Measurements from ENCODE around the gene SLC9A3.

The SLC9A3 gene

GRCh38 chr5:538271-538771 is 14.1 kb upstream of the SLC9A3 start:
- DNase-seq, result no peak

GRCh38 chr5:537621-538071 is 13.4 kb upstream of the SLC9A3 start:
- DNase-seq, result no peak

- no peak for DNase-seq
Observed at GRCh38 chr5:537098-537497, 12.8 kb upstream of the SLC9A3 start.

DNA sequence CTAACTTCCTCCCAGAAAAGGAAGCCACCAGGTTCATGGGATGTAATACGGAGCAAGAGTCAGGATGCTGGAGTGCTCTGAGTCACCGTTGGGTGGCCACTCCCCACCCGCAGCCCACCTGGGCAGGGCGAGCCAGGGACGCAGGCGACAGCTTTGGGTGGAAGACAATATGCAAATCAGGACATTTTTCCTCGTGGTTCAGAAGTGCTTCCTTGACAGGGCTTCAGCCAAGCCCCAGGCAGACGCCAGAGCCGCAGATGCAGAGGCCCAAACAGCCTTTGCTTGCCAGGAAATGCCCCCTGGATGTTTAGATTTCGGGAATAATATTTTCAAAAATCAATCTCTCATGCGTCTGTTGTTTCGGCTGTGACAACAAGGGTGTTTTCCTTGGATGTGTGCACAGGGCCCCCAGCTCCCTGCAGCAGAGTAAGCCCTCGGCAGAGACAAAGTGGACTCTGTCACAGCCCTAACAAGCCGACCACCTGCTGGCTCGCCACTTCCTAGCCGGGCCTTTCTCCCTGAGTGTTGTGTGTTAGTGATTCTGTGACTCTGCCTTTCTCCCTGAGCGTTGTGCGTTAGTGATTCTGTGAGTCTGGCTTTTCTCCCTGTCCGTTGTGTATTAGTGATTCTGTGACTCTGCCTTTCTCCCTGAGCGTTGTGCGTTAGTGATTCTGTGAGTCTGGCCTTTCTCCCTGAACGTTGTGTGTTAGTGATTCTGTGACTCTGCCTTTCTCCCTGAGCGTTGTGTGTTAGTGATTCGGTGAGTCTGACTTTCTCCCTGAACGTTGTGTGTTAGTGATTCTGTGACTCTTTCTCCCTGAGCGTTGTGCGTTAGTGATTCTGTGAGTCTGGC is 11.8 kb upstream of the SLC9A3 start:
- no peak for DNase-seq

GRCh38 chr5:534743-535671 is 10.8 kb upstream of the SLC9A3 start:
- DNase-seq, result no peak

GRCh38 chr5:533955-534742 is 9.9 kb upstream of the SLC9A3 start:
- DNase-seq, result no peak

GRCh38 chr5:533243-533954 is 9.2 kb upstream of the SLC9A3 start:
- DNase-seq, result no peak

- DNase-seq, result no peak
Observed at GRCh38 chr5:532521-533242, 8.4 kb upstream of the SLC9A3 start.

DNA sequence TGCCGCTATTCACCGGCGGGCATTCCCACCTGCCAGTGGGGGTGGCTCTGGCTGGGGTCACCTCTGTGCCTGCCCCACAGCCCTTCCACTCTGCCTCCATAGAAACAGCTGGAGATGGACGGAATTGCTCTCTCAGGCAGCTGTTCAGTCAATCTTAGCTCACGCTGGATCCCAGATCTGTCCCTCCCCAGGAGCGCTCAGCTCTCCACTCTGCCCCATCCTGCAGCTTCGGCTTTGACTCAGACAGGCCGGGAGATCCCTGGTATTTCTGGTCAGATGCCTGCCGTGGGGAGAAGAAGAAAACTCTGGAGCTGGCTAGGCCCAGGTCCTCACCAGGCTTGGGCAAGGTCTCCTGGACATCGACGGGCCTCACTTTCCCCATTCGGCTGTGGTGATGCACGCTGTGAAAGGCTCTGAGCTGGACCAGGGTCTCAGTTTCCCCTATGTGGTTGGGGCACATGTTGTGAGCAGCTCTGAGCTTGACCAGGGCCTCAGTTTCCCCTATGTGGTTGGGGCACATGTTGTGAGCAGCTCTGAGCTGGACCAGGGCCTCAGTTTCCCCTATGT is 7.6 kb upstream of the SLC9A3 start:
- DNase-seq, result no peak

- no peak for DNase-seq
Observed at GRCh38 chr5:531101-531748, 7.0 kb upstream of the SLC9A3 start.

DNA sequence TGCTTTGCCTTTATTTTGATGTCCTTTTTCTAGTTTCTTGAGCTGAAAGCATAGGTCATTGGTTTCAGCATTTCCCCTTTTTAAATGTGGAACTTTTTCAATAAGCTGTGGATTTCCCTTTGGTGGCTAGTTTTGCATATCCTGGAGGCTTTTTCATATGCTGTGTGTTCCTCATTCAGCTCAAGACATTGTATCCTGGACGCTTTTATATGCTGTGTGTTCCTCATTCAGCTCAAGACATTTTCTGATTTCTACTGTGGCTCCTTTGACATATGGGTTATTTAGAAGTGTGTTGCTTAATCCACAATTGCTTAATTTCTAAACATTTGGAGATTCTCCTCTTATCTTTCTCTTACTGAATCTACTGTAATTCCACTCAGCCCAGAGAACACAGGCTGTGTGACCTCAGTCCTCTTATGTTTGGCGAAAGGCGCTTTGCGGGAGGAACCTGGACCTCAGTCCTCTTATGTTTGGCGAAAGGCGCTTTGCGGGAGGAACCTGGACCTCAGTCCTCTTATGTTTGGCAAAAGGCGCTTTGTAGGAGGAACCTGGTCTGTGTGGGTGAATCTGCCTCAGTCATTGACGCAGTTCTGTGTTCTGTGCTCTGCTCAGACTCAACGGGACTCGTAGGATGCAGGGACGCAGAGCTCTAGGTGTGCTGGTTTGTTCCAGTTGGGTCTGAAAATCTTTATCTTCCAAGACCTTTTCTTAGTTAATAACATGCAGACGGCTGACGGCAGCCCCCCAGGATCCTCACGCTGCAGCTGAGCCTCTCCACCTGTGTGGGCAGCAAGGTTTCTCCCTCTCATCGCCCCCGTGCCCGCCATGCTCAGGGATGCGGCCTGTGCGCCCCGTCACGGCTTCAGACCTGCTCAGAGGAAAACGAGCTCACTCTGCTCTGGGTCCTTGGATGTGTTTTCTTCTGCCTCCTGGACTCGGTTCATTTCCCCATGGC is 6.0 kb upstream of the SLC9A3 start:
- no peak for DNase-seq

- DNase-seq, result no peak
Observed at GRCh38 chr5:528629-529511, 4.6 kb upstream of the SLC9A3 start.

DNA sequence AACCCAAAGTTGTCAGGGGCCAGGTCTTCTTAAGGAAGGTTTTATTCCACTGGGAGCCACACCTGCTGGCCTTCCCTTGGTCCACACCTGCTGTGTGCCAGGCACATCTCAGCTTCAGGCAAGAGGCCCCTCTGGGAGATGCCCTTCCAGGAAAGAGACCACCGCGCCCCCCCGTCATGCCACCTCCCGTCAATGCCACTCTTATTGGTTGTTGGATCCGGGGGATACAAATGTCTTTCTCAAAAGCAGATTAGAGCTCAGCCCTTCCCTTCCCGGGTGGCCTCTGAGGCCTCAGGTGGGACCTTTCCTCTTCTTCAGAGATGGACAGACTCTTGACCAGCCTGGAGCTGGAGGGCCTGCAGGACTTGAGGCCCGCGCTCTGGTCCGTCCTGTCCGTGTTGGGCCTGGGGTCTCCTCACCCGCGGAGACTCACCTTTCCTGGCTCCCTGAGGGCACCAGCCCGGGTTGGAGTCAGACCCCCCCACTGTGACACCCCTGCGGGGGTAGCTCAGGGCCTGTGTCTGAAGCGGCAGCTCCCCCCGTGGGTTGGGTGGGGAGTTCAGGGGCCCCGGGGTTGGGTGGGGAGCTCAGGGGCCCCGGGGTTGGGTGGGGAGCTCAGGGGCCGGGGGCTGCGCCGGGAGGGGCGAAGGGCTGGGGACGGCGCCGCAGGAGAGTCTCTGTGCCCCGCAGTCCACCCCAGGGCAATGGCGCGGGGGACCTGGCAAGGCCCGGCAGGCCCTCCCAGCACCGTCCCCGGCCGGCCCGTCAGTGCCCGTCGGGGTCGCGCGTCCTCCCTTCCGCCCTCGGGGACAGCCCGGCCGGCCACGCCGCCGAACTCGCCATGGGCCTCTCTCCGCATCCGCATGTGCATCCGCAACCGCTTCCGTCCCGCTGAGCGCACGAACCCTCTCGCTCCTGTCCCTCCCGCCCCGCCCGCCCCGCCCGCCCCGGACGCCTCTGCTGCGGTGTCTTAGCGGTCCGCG is 3.7 kb upstream of the SLC9A3 start:
- no peak for DNase-seq

- DNase-seq, result no peak
Observed at GRCh38 chr5:526456-527088, 2.3 kb upstream of the SLC9A3 start.

DNA sequence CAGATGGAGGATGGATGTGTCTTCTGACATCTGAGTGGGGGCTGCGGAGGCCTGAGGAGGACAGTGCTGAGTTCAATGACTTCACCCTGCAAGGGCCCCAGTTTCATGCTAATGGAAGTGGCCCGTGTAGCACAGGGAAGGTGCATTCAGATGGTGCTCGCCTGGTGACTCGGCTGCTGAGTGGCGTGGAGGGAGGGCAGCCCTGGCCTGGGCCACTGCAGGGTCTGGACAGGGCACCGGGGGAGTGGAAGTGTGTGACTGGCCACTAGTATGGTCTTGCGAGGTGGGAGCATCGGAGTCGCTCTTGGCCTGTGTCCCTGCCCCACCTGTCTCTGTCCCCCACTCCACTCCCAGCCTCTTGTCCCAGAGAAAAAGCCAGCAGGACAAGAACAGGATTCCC is 1.7 kb upstream of the SLC9A3 start:
- DNase-seq, result no peak

DNA sequence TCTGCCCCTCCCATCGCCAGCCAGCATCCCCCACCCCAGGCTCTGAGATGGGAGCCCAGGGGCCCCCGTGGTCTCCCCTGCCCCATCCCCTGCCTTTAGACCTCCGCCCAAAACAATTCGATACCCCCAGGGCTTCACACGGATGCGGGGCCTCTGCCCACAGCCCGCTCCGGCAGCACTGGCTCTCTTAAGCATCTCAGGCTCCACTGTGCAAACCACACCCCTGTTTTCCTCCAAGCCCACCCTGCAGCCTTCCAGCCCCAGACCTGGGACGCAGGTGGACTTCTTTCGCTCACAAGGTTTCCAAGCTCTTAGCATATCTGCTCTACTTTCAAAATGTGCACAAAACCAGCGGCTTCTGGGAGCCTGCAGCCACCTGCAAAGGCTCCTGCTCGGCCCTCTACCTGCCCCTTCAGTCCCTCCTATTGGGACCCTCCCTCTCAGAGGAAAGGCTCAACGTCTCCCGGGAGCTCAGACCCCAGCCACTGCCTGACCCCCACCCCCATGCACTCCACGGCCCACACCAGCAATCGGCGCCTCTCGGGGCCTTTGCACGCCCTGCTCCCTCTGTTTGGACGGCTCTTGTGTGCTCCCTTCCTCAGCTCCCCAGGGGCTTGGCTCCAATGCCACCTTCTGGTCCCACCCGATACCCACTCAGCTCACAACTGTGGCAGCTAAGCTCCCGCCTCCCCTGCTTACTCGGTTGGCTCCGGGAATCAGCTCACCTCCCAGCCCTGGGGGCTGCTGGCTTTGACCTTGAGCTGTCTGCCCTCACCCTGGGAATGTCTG is 918 bp upstream of the SLC9A3 start:
- DNase-seq, result no peak

Data from NCI-H446 treated with DMSO at 0.1 percent for 48 hours (cell line).